Measurements from ENCODE around the gene MSL3B.

Gene MSL3B

DNA sequence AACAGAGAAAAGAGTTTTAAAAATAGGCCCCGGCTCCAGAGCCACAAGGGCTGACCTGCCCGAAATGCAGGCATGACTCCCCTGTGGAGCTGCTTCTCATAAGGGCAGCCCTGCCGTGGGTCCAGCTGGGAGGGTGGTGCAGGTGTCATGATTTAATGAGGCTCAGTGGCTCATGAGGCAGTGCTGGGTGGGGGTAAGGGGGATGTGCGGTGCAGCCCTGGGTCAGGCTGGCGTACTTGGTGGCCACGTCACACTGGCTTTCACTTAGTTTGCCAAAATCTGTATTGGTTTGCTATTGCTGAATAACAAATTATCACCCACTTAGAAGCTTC is 47.4 kb downstream of the MSL3B start:
- Histone ChIP-seq H3K27me3 (ENCODE audit: insufficient read depth, low read depth, low read length) (no peaks in the 10 kb centered on the region), H3K79me2 (replicated peaks; ENCODE audit: insufficient read depth, low read length) (no peaks in the 10 kb centered on the region), H3K4me2 (ENCODE audit: low read length) (no peak overlapping the region), H3F3A (ENCODE audit: insufficient read depth, low read length, poor library complexity, severe bottlenecking) (no peaks in the 10 kb centered on the region), H3K4me3 (ENCODE audit: low read length) (no peak overlapping the region), H2AFZ (ENCODE audit: low read depth, low read length) (no peak overlapping the region), H3K9ac (ENCODE audit: low read length) (no peak overlapping the region), H3K27ac (ENCODE audit: low read length) (no peak overlapping the region), H3K9me2 (ENCODE audit: insufficient read depth, low read length) (no peaks in the 10 kb centered on the region), H3K9me3 (ENCODE audit: low read length) (no peaks in the 10 kb centered on the region), H3K36me3 (ENCODE audit: insufficient read depth, low read length) (no peaks in the 10 kb centered on the region), H4K20me1 (ENCODE audit: insufficient read depth) (no peaks in the 10 kb centered on the region)
- TF ChIP-seq SMC3 (conservative IDR thresholded peaks at IDR 0.05; ENCODE audit: poor library complexity) (no peak), POLR2AphosphoS5 (IDR thresholded peaks at IDR 0.05) (no peak), EZH2 (IDR thresholded peaks at IDR 0.05; ENCODE audit: borderline replicate concordance, insufficient read depth, low read length, poor library complexity, severe bottlenecking) (no peak), MXI1 (conservative IDR thresholded peaks at IDR 0.05; ENCODE audit: poor library complexity, severe bottlenecking) (no peak), RAD21 (conservative IDR thresholded peaks at IDR 0.05) (no peak), EP300 (conservative IDR thresholded peaks at IDR 0.05; ENCODE audit: poor library complexity, severe bottlenecking) (no peak), TAF1 (IDR thresholded peaks at IDR 0.05; ENCODE audit: low read depth) (no peak)
- TF ChIP-seq, protein P1, sequence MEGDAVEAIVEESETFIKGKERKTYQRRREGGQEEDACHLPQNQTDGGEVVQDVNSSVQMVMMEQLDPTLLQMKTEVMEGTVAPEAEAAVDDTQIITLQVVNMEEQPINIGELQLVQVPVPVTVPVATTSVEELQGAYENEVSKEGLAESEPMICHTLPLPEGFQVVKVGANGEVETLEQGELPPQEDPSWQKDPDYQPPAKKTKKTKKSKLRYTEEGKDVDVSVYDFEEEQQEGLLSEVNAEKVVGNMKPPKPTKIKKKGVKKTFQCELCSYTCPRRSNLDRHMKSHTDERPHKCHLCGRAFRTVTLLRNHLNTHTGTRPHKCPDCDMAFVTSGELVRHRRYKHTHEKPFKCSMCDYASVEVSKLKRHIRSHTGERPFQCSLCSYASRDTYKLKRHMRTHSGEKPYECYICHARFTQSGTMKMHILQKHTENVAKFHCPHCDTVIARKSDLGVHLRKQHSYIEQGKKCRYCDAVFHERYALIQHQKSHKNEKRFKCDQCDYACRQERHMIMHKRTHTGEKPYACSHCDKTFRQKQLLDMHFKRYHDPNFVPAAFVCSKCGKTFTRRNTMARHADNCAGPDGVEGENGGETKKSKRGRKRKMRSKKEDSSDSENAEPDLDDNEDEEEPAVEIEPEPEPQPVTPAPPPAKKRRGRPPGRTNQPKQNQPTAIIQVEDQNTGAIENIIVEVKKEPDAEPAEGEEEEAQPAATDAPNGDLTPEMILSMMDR (IDR thresholded peaks at IDR 0.05; ENCODE audit: poor library complexity, severe bottlenecking), result no peak

DNA sequence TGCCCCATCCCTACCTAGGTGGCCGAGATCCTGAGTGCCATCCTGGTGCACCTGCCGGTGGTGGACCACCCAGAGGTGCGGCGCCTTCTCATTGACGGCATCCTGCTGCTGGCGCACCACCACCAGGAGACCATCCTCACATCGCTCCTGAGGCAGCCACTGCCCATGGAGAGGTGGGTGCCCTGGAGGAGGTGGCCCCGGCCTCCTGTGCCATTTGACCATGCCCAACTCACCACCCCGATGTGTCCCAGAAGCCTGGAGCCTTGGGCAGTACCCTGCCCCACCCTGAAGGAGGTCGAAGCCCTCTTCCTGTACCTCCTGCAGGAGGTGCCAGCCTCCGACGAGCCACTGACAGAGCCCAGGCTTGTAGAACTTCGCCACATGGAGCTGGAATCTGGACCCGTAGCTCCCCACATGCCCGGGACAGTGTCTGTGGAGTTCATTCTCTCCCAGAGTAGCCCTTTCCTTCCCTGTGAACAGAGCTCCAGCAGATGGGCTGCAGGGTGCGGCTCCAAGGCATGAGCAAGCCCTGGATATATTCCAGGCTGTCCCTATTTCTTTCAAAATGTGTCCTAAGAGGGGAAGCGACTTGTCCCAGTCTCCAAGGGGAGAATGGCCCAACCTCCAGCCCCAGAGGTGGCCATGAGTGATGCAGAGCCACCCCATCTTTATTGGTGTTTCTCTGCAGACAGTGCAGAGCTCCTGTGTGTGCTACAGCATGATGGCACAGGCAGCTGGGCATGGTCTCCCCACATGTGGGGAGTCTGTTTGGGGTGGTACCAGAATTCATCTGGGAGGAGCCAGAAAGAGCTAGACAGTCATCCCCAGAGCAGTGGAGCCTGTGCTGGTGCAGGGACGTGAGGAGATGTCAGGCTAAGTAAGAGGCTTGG is 48.1 kb downstream of the MSL3B start:
- Histone ChIP-seq H2AFZ (ENCODE audit: low read depth, low read length) (no peak overlapping the region), H3K36me3 (ENCODE audit: insufficient read depth, low read length) (no peaks in the 10 kb centered on the region), H3K27me3 (ENCODE audit: insufficient read depth, low read depth, low read length) (no peaks in the 10 kb centered on the region), H3K9ac (ENCODE audit: low read length) (no peak overlapping the region), H3K79me2 (replicated peaks; ENCODE audit: insufficient read depth, low read length) (no peaks in the 10 kb centered on the region), H3F3A (ENCODE audit: insufficient read depth, low read length, poor library complexity, severe bottlenecking) (no peaks in the 10 kb centered on the region), H3K9me2 (ENCODE audit: insufficient read depth, low read length) (no peaks in the 10 kb centered on the region), H3K4me2 (ENCODE audit: low read length) (no peak overlapping the region), H3K9me3 (ENCODE audit: low read length) (no peaks in the 10 kb centered on the region), H3K27ac (ENCODE audit: low read length) (no peak overlapping the region), H4K20me1 (ENCODE audit: insufficient read depth) (no peaks in the 10 kb centered on the region), H3K4me3 (ENCODE audit: low read length) (no peak overlapping the region)
- TF ChIP-seq, protein P2, sequence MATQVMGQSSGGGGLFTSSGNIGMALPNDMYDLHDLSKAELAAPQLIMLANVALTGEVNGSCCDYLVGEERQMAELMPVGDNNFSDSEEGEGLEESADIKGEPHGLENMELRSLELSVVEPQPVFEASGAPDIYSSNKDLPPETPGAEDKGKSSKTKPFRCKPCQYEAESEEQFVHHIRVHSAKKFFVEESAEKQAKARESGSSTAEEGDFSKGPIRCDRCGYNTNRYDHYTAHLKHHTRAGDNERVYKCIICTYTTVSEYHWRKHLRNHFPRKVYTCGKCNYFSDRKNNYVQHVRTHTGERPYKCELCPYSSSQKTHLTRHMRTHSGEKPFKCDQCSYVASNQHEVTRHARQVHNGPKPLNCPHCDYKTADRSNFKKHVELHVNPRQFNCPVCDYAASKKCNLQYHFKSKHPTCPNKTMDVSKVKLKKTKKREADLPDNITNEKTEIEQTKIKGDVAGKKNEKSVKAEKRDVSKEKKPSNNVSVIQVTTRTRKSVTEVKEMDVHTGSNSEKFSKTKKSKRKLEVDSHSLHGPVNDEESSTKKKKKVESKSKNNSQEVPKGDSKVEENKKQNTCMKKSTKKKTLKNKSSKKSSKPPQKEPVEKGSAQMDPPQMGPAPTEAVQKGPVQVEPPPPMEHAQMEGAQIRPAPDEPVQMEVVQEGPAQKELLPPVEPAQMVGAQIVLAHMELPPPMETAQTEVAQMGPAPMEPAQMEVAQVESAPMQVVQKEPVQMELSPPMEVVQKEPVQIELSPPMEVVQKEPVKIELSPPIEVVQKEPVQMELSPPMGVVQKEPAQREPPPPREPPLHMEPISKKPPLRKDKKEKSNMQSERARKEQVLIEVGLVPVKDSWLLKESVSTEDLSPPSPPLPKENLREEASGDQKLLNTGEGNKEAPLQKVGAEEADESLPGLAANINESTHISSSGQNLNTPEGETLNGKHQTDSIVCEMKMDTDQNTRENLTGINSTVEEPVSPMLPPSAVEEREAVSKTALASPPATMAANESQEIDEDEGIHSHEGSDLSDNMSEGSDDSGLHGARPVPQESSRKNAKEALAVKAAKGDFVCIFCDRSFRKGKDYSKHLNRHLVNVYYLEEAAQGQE (IDR thresholded peaks at IDR 0.05; ENCODE audit: borderline replicate concordance), result no peak
- TF ChIP-seq EP300 (conservative IDR thresholded peaks at IDR 0.05; ENCODE audit: poor library complexity, severe bottlenecking) (no peak), POLR2AphosphoS5 (IDR thresholded peaks at IDR 0.05) (no peak), TAF1 (IDR thresholded peaks at IDR 0.05; ENCODE audit: low read depth) (no peak), SMC3 (conservative IDR thresholded peaks at IDR 0.05; ENCODE audit: poor library complexity) (no peak), RAD21 (conservative IDR thresholded peaks at IDR 0.05) (no peak), EZH2 (IDR thresholded peaks at IDR 0.05; ENCODE audit: borderline replicate concordance, insufficient read depth, low read length, poor library complexity, severe bottlenecking) (no peak), MXI1 (conservative IDR thresholded peaks at IDR 0.05; ENCODE audit: poor library complexity, severe bottlenecking) (no peak)
- TF ChIP-seq, protein P1 (IDR thresholded peaks at IDR 0.05; ENCODE audit: poor library complexity, severe bottlenecking), result no peak
